Heart right ventricle (tissue), 16 donors: ENCODE data around the gene GMDS. TPM values are rescaled to one million over a fixed set of nuclear protein-coding genes. Genes with fewer than 3 reads are reported as not detected.

Experiments used
- ATAC-seq, 8 donors: fragments of 200-7000 bp; cut with Tn5 transposase; one replicate each; pipeline ENCODE4 v1.9.1; 2020; ENCODE audit warnings: mild to moderate bottlenecking in 8 of 8, moderate library complexity in 8 of 8, moderate number of reproducible peaks in 1 of 8
- DNase-seq, 2 donors: peaks; one replicate each; pipeline ENCODE4 v3.0.0-alpha.2; 2020
- H3K27ac ChIP-seq, 10 donors: fragments of 200-600 bp; sonication (generic) in 2 of 10; one replicate each; pipeline versions ENCODE4 v1.5.0 to v1.8.0; 2020 to 2022; ENCODE audit warnings: mild to moderate bottlenecking in 3 of 10
- H3K27me3 ChIP-seq, 7 donors: fragments of 200-600 bp; one replicate each; pipeline ENCODE4 v1.8.0; 2021 to 2022; ENCODE audit warnings: mild to moderate bottlenecking in 2 of 7
- H3K36me3 ChIP-seq, 9 donors: fragments of 200-600 bp; sonication (generic) in 1 of 9; one replicate each; pipeline versions ENCODE4 v1.5.0 to v1.8.0; 2020 to 2022; ENCODE audit warnings: mild to moderate bottlenecking in 2 of 9
- H3K4me1 ChIP-seq, 9 donors: fragments of 200-600 bp; sonication (generic) in 1 of 9; one replicate each; pipeline versions ENCODE4 v1.5.0 to v1.8.0; 2020 to 2022; ENCODE audit warnings: mild to moderate bottlenecking in 4 of 9
- H3K4me3 ChIP-seq, 10 donors: fragments of 200-600 bp; sonication (generic) in 2 of 10; one replicate each; pipeline versions ENCODE4 v1.5.0 to v1.8.0; 2020 to 2022; ENCODE audit warnings: mild to moderate bottlenecking in 7 of 10, moderate library complexity in 2 of 10
- H3K9me3 ChIP-seq, 11 donors: fragments of 200-600 bp in 10 of 11; sonication (generic) in 2 of 11; one replicate each; pipeline versions ENCODE4 v1.5.0 to v1.8.0; 2013 to 2022; ENCODE audit warnings: mild to moderate bottlenecking in 2 of 11, control low read depth in 1 of 11, moderate library complexity in 1 of 11
- CTCF ChIP-seq, 9 donors: fragments of 200-600 bp; sonication (generic) in 2 of 9; IDR thresholded peaks; one replicate each; pipeline versions ENCODE4 v1.5.0 to v1.8.0; 2021 to 2022; ENCODE audit warnings: antibody characterized with exemption in 9 of 9, mild to moderate bottlenecking in 5 of 9, moderate library complexity in 1 of 9
- WGBS, 2 donors: extraction: QIAGEN DNeasy Blood & Tissue Kit; methylation state at CpG; one replicate each; pipeline ENCODE4 v1.1.7; 2013; ENCODE audit warnings: inconsistent platforms in 1 of 2; 5-methylcytosine and 5-hydroxymethylcytosine counted together
- intact Hi-C, 10 donors: fragments of 100-400 bp; cut with DNase I; formaldehyde crosslinking; loops; one replicate each; pipeline versions ENCODE4 v1.11.1 to v1.14.2; 2022
- polyA plus RNA-seq, 2 donors: library from polyadenylated mRNA; stranded (reverse); fragments of 200-250 nt; gene quantifications; one replicate each; pipeline ENCODE4 v1.2.3, GENCODE V29; 2013
- total RNA-seq, 10 donors: library from RNA; stranded (reverse); fragmentation: NEBNext Ultra II Directional in 3 of 10; extraction: Animal tissue kit (Norgen Biotek cat#: 25700) in 3 of 10; gene quantifications; one replicate each; pipeline versions ENCODE4 v1.2.1 to v1.2.4, GENCODE V29; 2021 to 2023
- donor health status: Arrhythmogenic right ventricular cardiomyopathy.
- donor health status: ischemic (EF 13 %, LVEDD 7.1; RV severe dilation, severe dysfunction).
- donor health status: healthy with polysubstance abuse.
- donor health status: DM: no; HTN: yes; CAD: no.
- donor health status: DM: no; HTN: no; CAD: no.
- donor health status: ischemic (EF 25% LVEDD 6.9; RV normal size, moderate dysfunction).
- donor health status: ischemic (EF 25% LVEDD 5.7; RV mildly dilated, moderate dysfunction).
- donor health status: healthy.
- donor health status: DM: yes; HTN: yes; CAD: no.
- donor health status: Ischemic cardiomyopathy.
- donor health status: ischemic (EF 35%, LVEDD 5.7; RV mildly dilated, moderate dysfunction).
- donor health status: nonischemic (EF 11% LVEDD 7.7; RV severe dilation, severe dysfunction).
- donor health status: DM: yes; HTN: yes; CAD: no.
- donor health status: PGD.
- donor health status: ischemic (EF 29% LVEDD 5.4; RV normal size, mild dysfunction).
- donor health status: nonischemic (EF 23%, LVEDD 6.1; RV moderate dilation, normal function).

The GMDS gene
- total and polyA plus RNA-seq, 12 donors = 5.0 to 10.6 (median 6.9) TPM

- H3K4me1 ChIP-seq = peaks cover 0 to 10% (median 0%) of the 10 kb centered on the region in 9 donors
- intact Hi-C loops = loop anchor here in 7 of 10 donors (5.0 to 10.0 kb wide), 6 partner anchors 94 to 534 kb away; partner anchors contain the start of gene FOXC1 (in 3 of the 7)
- ATAC-seq (no peak), DNase-seq (no peak)
- H3K4me3 ChIP-seq = no peak overlapping the region
- 90 to 91% methylated on average over 1 of the region's 1 CpG for WGBS, 2 donors
- H3K27ac ChIP-seq = no peak overlapping the region
- TF ChIP-seq CTCF (IDR thresholded peaks at IDR 0.05) = no peak
- no peaks in the 10 kb centered on the region for H3K36me3 ChIP-seq
- no peaks in the 10 kb centered on the region for H3K27me3 ChIP-seq
- H3K9me3 ChIP-seq = no peaks in the 10 kb centered on the region
Observed at GRCh38 chr6:2101213-2101612, 144.2 kb downstream of the GMDS start.

GRCh38 chr6:2099870-2100269, 145.5 kb downstream of the GMDS start:
- intact Hi-C loops = loop anchor here in 7 of 10 donors (5.0 to 10.0 kb wide), 6 partner anchors 95 to 535 kb away; partner anchors contain the start of gene FOXC1 (in 3 of the 7)
- Histone ChIP-seq H3K4me3 (no peak overlapping the region), H3K9me3 (no peaks in the 10 kb centered on the region), H3K4me1 (peaks cover 0 to 10% (median 0%) of the 10 kb centered on the region in 9 donors), H3K27me3 (no peaks in the 10 kb centered on the region), H3K36me3 (no peaks in the 10 kb centered on the region), H3K27ac (no peak overlapping the region)
- no peak for TF ChIP-seq CTCF (IDR thresholded peaks at IDR 0.05)
- no peak for ATAC-seq
- DNase-seq = no peak

GRCh38 chr6:2097464-2097863, 147.9 kb downstream of the GMDS start:
- Histone ChIP-seq H3K36me3 (no peaks in the 10 kb centered on the region), H3K9me3 (no peaks in the 10 kb centered on the region), H3K4me1 (no peaks in the 10 kb centered on the region), H3K4me3 (no peak overlapping the region), H3K27ac (no peak overlapping the region), H3K27me3 (no peaks in the 10 kb centered on the region)
- WGBS, 2 donors = 83% methylated on average over 3 of the region's 3 CpGs
- DNase-seq (no peak), ATAC-seq (no peak)
- TF ChIP-seq CTCF (IDR thresholded peaks at IDR 0.05) = no peak
- intact Hi-C loops = no loop called here

DNA sequence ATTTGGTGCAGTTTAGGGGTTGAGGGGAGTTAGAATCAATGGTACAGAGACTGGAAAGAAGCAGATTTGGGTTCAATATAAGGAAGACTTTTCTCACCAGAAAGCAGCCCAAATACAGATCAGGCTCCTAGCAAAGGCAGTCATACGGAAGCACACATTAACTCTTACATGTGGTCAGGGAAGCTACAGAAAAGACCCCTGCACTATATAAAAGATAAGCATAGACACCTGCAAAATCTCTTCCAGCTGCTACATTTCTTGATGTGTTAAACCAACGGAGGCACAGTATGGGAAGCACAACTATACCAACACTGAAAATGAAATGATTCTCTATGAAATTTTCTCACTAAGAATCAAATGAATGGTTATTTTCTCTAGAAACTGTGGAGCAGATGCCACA, 150.8 kb downstream of the GMDS start:
- intact Hi-C loops = no loop called here
- no peak overlapping the region for H3K27ac ChIP-seq
- TF ChIP-seq CTCF (IDR thresholded peaks at IDR 0.05) = no peak
- 91 to 95% methylated on average over 2 of the region's 2 CpGs for WGBS, 2 donors
- no peak overlapping the region for H3K4me3 ChIP-seq
- H3K9me3 ChIP-seq = no peaks in the 10 kb centered on the region
- DNase-seq = no peak
- no peaks in the 10 kb centered on the region for H3K4me1 ChIP-seq
- ATAC-seq = no peak
- H3K27me3 ChIP-seq = no peaks in the 10 kb centered on the region
- no peaks in the 10 kb centered on the region for H3K36me3 ChIP-seq
